SK-N-SH (cell line): ENCODE data around the gene PIP5K1B. TPM values are rescaled to one million over a fixed set of nuclear protein-coding genes. Genes with fewer than 3 reads are reported as not detected.

Source experiments
- CTCF ChIA-PET: fragments of 300-600, 350-600 bp; formaldehyde crosslinking; extraction: SDS; loops from one replicate; lab custom pipeline; 2021; lab: Yijun Ruan, JAX
- POLR2A ChIA-PET: fragments of 350-600 bp; sonication (Branson Sonifier 250); formaldehyde crosslinking; extraction: SDS; loops from one replicate; lab custom pipeline; 2020; ENCODE audit warnings: antibody characterized with exemption, inconsistent platforms; lab: Yijun Ruan, JAX
- DNase-seq: peaks from one replicate; pipeline ENCODE4 v3.0.0; 2012
- H2AFZ ChIP-seq: fragments of 200-600 bp; sonication (generic); 2 replicates; pipeline ENCODE4 v1.8.1; 2016; ENCODE audit warnings: antibody characterized with exemption, mild to moderate bottlenecking, low read depth
- H3F3A ChIP-seq: fragments of 200-600 bp; sonication (generic); replicated peaks from 2 replicates; pipeline ENCODE3; 2016; ENCODE audit warnings: antibody characterized with exemption, mild to moderate bottlenecking; ENCODE audit not compliant: insufficient read depth
- H3K27ac ChIP-seq, 2 experiments: fragments of 200-500 bp in 1 of 2; fragments of 200-600 bp in 1 of 2; sonication (Bioruptor generic) in 1 of 2; sonication (generic), shearing (Covaris generic) in 1 of 2; 2 replicates each; pipeline versions ENCODE4 v1.5.1 to v1.6.1; 2014 to 2016; ENCODE audit warnings: low read depth in 2 of 2, inconsistent platforms in 1 of 2, low read length in 1 of 2, mild to moderate bottlenecking in 1 of 2, mixed read lengths in 1 of 2
- H3K27me3 ChIP-seq: fragments of 200-600 bp; sonication (generic), shearing (Covaris generic); 2 replicates; pipeline ENCODE4 v1.6.1; 2016; ENCODE audit warnings: mixed run types; ENCODE audit not compliant: insufficient read depth
- H3K36me3 ChIP-seq, 2 experiments: fragments of 200-500 bp in 1 of 2; fragments of 200-600 bp in 1 of 2; sonication (Bioruptor generic) in 1 of 2; sonication (generic) in 1 of 2; replicated peaks in 1 of 2; 2 replicates each; pipeline versions ENCODE3 to v1.5.1; 2014 to 2016; ENCODE audit warnings: low read length in 1 of 2, mild to moderate bottlenecking in 1 of 2; ENCODE audit not compliant: insufficient read depth in 2 of 2, control insufficient read depth in 1 of 2
- H3K4me1 ChIP-seq, 2 experiments: fragments of 200-500 bp in 1 of 2; fragments of 200-600 bp in 1 of 2; sonication (Bioruptor generic) in 1 of 2; sonication (generic), shearing (Covaris generic) in 1 of 2; 2 replicates each; pipeline versions ENCODE4 v1.5.1 to v1.6.1; 2014 to 2016; ENCODE audit warnings: low read depth in 1 of 2, low read length in 1 of 2, mixed run types in 1 of 2; ENCODE audit not compliant: insufficient read depth in 2 of 2, control insufficient read depth in 1 of 2
- H3K4me2 ChIP-seq: fragments of 200-600 bp; sonication (generic), shearing (Covaris generic); 2 replicates; pipeline ENCODE4 v1.6.1; 2017; ENCODE audit warnings: mixed run types
- H3K4me3 ChIP-seq, 2 experiments: fragments of 200-500 bp in 1 of 2; fragments of 200-600 bp in 1 of 2; sonication (Bioruptor generic) in 1 of 2; sonication (generic), shearing (Covaris generic) in 1 of 2; 2 replicates each; pipeline versions ENCODE4 v1.5.1 to v1.8.1; 2014 to 2016; ENCODE audit warnings: low read depth in 2 of 2, inconsistent platforms in 1 of 2, low read length in 1 of 2, mild to moderate bottlenecking in 1 of 2, mixed read lengths in 1 of 2, moderate library complexity in 1 of 2
- H3K79me2 ChIP-seq: fragments of 200-600 bp; sonication (generic); 2 replicates; pipeline ENCODE4 v1.8.1; 2017; ENCODE audit warnings: mild to moderate bottlenecking; ENCODE audit not compliant: insufficient read depth
- H3K9ac ChIP-seq: fragments of 200-600 bp; sonication (generic); 2 replicates; pipeline ENCODE4 v1.6.1; 2017; ENCODE audit warnings: mixed run types
- H3K9me2 ChIP-seq: fragments of 200-600 bp; sonication (generic); 2 replicates; pipeline ENCODE4 v1.6.1; 2017; ENCODE audit warnings: mixed run types
- H3K9me3 ChIP-seq: fragments of 200-600 bp; sonication (generic); 2 replicates; pipeline ENCODE4 v1.6.1; 2017; ENCODE audit warnings: mixed run types, mild to moderate bottlenecking, moderate library complexity
- H4K20me1 ChIP-seq: fragments of 200-600 bp; sonication (generic); 2 replicates; pipeline ENCODE4 v1.6.1; 2017; ENCODE audit warnings: mild to moderate bottlenecking, mixed run types; ENCODE audit not compliant: insufficient read depth
- CHD2 ChIP-seq: fragments of 150-350 bp; IDR thresholded peaks from 2 replicates; pipeline ENCODE4 v1.6.1; 2018; ENCODE audit warnings: low read length; ENCODE audit not compliant: partially characterized antibody
- ELF1 ChIP-seq: IDR thresholded peaks from 2 replicates; pipeline ENCODE4 v1.4.0; 2012
- EP300 ChIP-seq, 2 experiments: IDR thresholded peaks; 2 replicates each; pipeline versions ENCODE4 v1.4.0 to v1.6.1; 2012; ENCODE audit warnings: borderline replicate concordance in 1 of 2, low read depth in 1 of 2, low read length in 1 of 2
- EZH2phosphoT487 ChIP-seq: fragments of 200-600 bp; sonication (generic); IDR thresholded peaks from 2 replicates; pipeline ENCODE4 v1.6.1; 2017; ENCODE audit warnings: low read depth, mixed run types, mild to moderate bottlenecking, antibody characterized with exemption, moderate library complexity, borderline replicate concordance
- FOXM1 ChIP-seq: IDR thresholded peaks from 2 replicates; pipeline ENCODE4 v1.4.0; 2012; ENCODE audit warnings: low read depth, mild to moderate bottlenecking
- GATA2 ChIP-seq: sonication (generic); formaldehyde crosslinking; IDR thresholded peaks from 2 replicates; pipeline ENCODE4 v1.5.0; 2020; ENCODE audit warnings: mild to moderate bottlenecking, missing genetic modification reagents
- IRF3 ChIP-seq: fragments of 150-350 bp; IDR thresholded peaks from 2 replicates; pipeline ENCODE4 v1.6.1; 2016; ENCODE audit warnings: mild to moderate bottlenecking, low read depth, low read length
- JUND ChIP-seq: IDR thresholded peaks from 2 replicates; pipeline ENCODE4 v1.4.0; 2012
- MAX ChIP-seq: IDR thresholded peaks from 2 replicates; pipeline ENCODE4 v1.4.0; 2012; ENCODE audit warnings: low read depth
- MXI1 ChIP-seq: IDR thresholded peaks from 2 replicates; pipeline ENCODE4 v1.6.1; 2012; ENCODE audit warnings: mild to moderate bottlenecking, low read depth, low read length, improper control_type of control experiment
- NFIC ChIP-seq: IDR thresholded peaks from 2 replicates; pipeline ENCODE4 v1.4.0; 2012; ENCODE audit warnings: borderline replicate concordance
- POLR2AphosphoS5 ChIP-seq: IDR thresholded peaks from 2 replicates; pipeline ENCODE4 v1.6.1; 2012; ENCODE audit warnings: low read depth, low read length
- RFX5 ChIP-seq: IDR thresholded peaks from 2 replicates; pipeline ENCODE4 v1.6.1; 2012; ENCODE audit warnings: mild to moderate bottlenecking, improper control_type of control experiment, low read length
- RXRA ChIP-seq: IDR thresholded peaks from 2 replicates; pipeline ENCODE4 v1.4.0; 2012; ENCODE audit warnings: low read depth, mild to moderate bottlenecking, borderline replicate concordance
- SIN3A ChIP-seq: IDR thresholded peaks from 2 replicates; pipeline ENCODE4 v1.6.1; 2012; ENCODE audit warnings: low read depth, mild to moderate bottlenecking, low read length, moderate library complexity, borderline replicate concordance
- TAF1 ChIP-seq: IDR thresholded peaks from 2 replicates; pipeline ENCODE4 v1.6.1; 2012; ENCODE audit warnings: low read depth, mild to moderate bottlenecking, low read length, moderate library complexity, borderline replicate concordance
- TCF12 ChIP-seq: IDR thresholded peaks from 2 replicates; pipeline ENCODE4 v1.4.0; 2012
- TEAD4 ChIP-seq: IDR thresholded peaks from 2 replicates; pipeline ENCODE4 v1.4.0; 2012; ENCODE audit warnings: mild to moderate bottlenecking, borderline replicate concordance; ENCODE audit not compliant: insufficient read depth
- USF2 ChIP-seq: fragments of 150-350 bp; IDR thresholded peaks from 2 replicates; pipeline ENCODE4 v1.6.1; 2017; ENCODE audit warnings: antibody characterized with exemption, low read length, low read depth, borderline replicate concordance
- YY1 ChIP-seq: IDR thresholded peaks from 2 replicates; pipeline ENCODE4 v1.4.0; 2012; ENCODE audit warnings: low read depth, mild to moderate bottlenecking
- WGBS: methylation state at CpG from one replicate; pipeline ENCODE4 v1.1.6; 2017; ENCODE audit warnings: low lambda C conversion rate; 5-methylcytosine and 5-hydroxymethylcytosine counted together
- polyA plus RNA-seq, 3 experiments: library from polyadenylated mRNA; depleted of rRNA; stranded (reverse); fragments of >200 nt; gene quantifications; 2 replicates each; pipeline ENCODE4 v1.2.3, GENCODE V29; 2012

PIP5K1B gene
- polyA plus RNA-seq, 1 of the 3 experiments (the other 2 are of a cell fraction) = not detected

GRCh38 chr9:69009708-69010107 is 304.7 kb downstream of the PIP5K1B start:
- Histone ChIP-seq H3K4me3 (no peak overlapping the region), H3K4me2 (no peak overlapping the region), H3K27me3 (peaks cover 71% of the 10 kb centered on the region; the same call in 1 of the 2 replicates), H3F3A (no peaks in the 10 kb centered on the region), H3K27ac (no peak overlapping the region), H3K9me2 (no peaks in the 10 kb centered on the region), H4K20me1 (no peaks in the 10 kb centered on the region), H3K9ac (no peak overlapping the region), H3K4me1 (no peaks in the 10 kb centered on the region), H3K79me2 (no peaks in the 10 kb centered on the region), H3K9me3 (no peaks in the 10 kb centered on the region), H3K36me3 (no peaks in the 10 kb centered on the region), H2AFZ (no peak overlapping the region)
- no peak for TF ChIP-seq RXRA
- no peak for TF ChIP-seq EP300 (IDR thresholded peaks at IDR 0.05; ENCODE audit: borderline replicate concordance in 1 of 2, low read depth in 1 of 2, low read length in 1 of 2)
- no peak for TF ChIP-seq POLR2AphosphoS5
- no peak for TF ChIP-seq GATA2 (CRISPR knock-in tag)
- no peak for TF ChIP-seq TCF12
- no peak for TF ChIP-seq JUND
- TF ChIP-seq TAF1 = no peak
- ChIA-PET POLR2A (no interaction called here), CTCF (interaction anchor here (1.0 kb wide), 1 partner anchor 184 kb away, joined by 3 read pairs; no protein-coding TSS in a partner anchor)
- WGBS = 0% methylated on average over 1 of the region's 1 CpG
- no peak for DNase-seq

GRCh38 chr9:69012696-69013381 is 307.8 kb downstream of the PIP5K1B start:
- H3K27ac ChIP-seq = no peak overlapping the region
- TF ChIP-seq ELF1 (no peak), SIN3A (no peak), FOXM1 (no peak), USF2 (no peak), EZH2phosphoT487 (no peak), NFIC (no peak), MAX (no peak), MXI1 (no peak), RFX5 (no peak), POLR2AphosphoS5 (no peak), CHD2 (no peak), TEAD4 (no peak), JUND (no peak), IRF3 (no peak), YY1 (no peak)
- TF ChIP-seq, all 33 proteins: peak for 0
- no peak overlapping the region for H3K9ac ChIP-seq
- H3K9me2 ChIP-seq = no peaks in the 10 kb centered on the region
- peaks cover 58% of the 10 kb centered on the region for H3K27me3 ChIP-seq
- POLR2A ChIA-PET = no interaction called here
- no peaks in the 10 kb centered on the region for H3F3A ChIP-seq
- no peak overlapping the region for H3K4me3 ChIP-seq
- H3K36me3 ChIP-seq = no peaks in the 10 kb centered on the region
- H3K79me2 ChIP-seq = no peaks in the 10 kb centered on the region
- H3K4me2 ChIP-seq = no peak overlapping the region
- CTCF ChIA-PET = interaction anchor here (1.1 to 1.6 kb wide), 2 partner anchors 12 to 13 kb away, joined by 3 to 4 read pairs; no protein-coding TSS in a partner anchor
- 27% methylated on average over 11 of the region's 18 CpGs for WGBS
- no peaks in the 10 kb centered on the region for H3K9me3 ChIP-seq
- no peaks in the 10 kb centered on the region for H3K4me1 ChIP-seq
- H4K20me1 ChIP-seq = no peaks in the 10 kb centered on the region
- no peak for DNase-seq
- H2AFZ ChIP-seq = no peak overlapping the region
